ENCODE measurements around the gene CFAP54. TPM values are rescaled to one million over a fixed set of nuclear protein-coding genes. Genes with fewer than 3 reads are reported as not detected.

The CFAP54 gene
- total and polyA plus RNA-seq, 2 of the 4 experiments (the other 2 are of a cell fraction) = 0.18 to 0.41 TPM

GRCh38 chr12:96821592-96821991, 332.2 kb downstream of the CFAP54 start:
- Histone ChIP-seq H2BK20ac (ENCODE audit: low read depth, low read length) (no peak overlapping the region), H3K4me3 (ENCODE audit: insufficient read depth, low read depth, low read length) (no peak overlapping the region), H2BK5ac (ENCODE audit: low read depth, low read length, poor library complexity, severe bottlenecking) (no peak overlapping the region), H3K79me1 (ENCODE audit: low read depth in 1 of 2, low read length in 2 of 2) (no peaks in the 10 kb centered on the region), H3K4me2 (ENCODE audit: low read depth, low read length) (no peak overlapping the region), H4K20me1 (ENCODE audit: insufficient read depth, low read length) (no peaks in the 10 kb centered on the region), H3K9me3 (ENCODE audit: control insufficient read depth, insufficient read depth, low read length) (no peaks in the 10 kb centered on the region), H3K36me3 (ENCODE audit: control insufficient read depth, insufficient read depth, low read length) (no peaks in the 10 kb centered on the region), H2AK5ac (ENCODE audit: low read depth, low read length) (no peak overlapping the region), H2AK9ac (replicated peaks; ENCODE audit: low read depth, low read length, poor library complexity) (no peak overlapping the region), H4K91ac (ENCODE audit: insufficient read depth, low read depth, low read length) (no peak overlapping the region), H3K9me1 (ENCODE audit: insufficient read depth, low read length) (no peaks in the 10 kb centered on the region), H2AFZ (replicated peaks; ENCODE audit: low read length, poor library complexity) (no peak overlapping the region), H2BK15ac (ENCODE audit: low read depth, low read length) (no peak overlapping the region), H3K4me1 (ENCODE audit: control insufficient read depth, insufficient read depth, low read length) (no peaks in the 10 kb centered on the region), H3K9ac (ENCODE audit: low read depth, low read length) (no peak overlapping the region), H3K4ac (ENCODE audit: low read depth, low read length) (no peak overlapping the region), H3K27me3 (ENCODE audit: control insufficient read depth, insufficient read depth, low read length) (peaks cover 1% of the 10 kb centered on the region; the same call in 1 of the 2 replicates), H3K56ac (ENCODE audit: extremely low read depth, insufficient read depth, low read length) (no peak overlapping the region), H4K5ac (ENCODE audit: low read depth, low read length) (no peak overlapping the region), H2BK120ac (ENCODE audit: low read depth, low read length) (no peak overlapping the region), H3K18ac (ENCODE audit: low read depth, low read length) (no peak overlapping the region), H3K14ac (replicated peaks; ENCODE audit: low read depth, low read length) (no peak overlapping the region), H4K8ac (ENCODE audit: low read depth in 2 of 2, low read length in 2 of 2) (no peak overlapping the region), H3K27ac (ENCODE audit: insufficient read depth, low read length) (no peak overlapping the region), H3K23ac (ENCODE audit: low read depth, low read length) (no peak overlapping the region)
- in situ Hi-C loops (cut with MboI; ENCODE audit: low sequenced_read_pairs) = no loop called here
- dilution Hi-C loops (cut with HindIII; ENCODE audit: low sequenced_read_pairs, unreplicated experiment) = no loop called here
- no CpG with 5 or more reads among the region's 3 CpGs for WGBS, 2 experiments (ENCODE audit: extremely low coverage in 2 of 2, insufficient read length in 1 of 2)
- intact Hi-C loops (cut with micrococcal nuclease) = no loop called here
- CTCF ChIA-PET = interaction anchor here (1.4 kb wide), 1 partner anchor 11 kb away, joined by 4 read pairs; no protein-coding TSS in a partner anchor
- DNase-seq (no peak), ATAC-seq (ENCODE audit: low read depth) (no peak)
- POLR2A ChIA-PET (ENCODE audit: unreplicated experiment) = interaction anchor here (0.6 kb wide), 1 partner anchor 204 kb away, joined by 3 read pairs; no protein-coding TSS in a partner anchor
- TF ChIP-seq POLR2A (IDR thresholded peaks at IDR 0.05; ENCODE audit: low read depth, low read length) (no peak), CEBPB (IDR thresholded peaks at IDR 0.05; ENCODE audit: low read depth, low read length) (no peak), MAZ (IDR thresholded peaks at IDR 0.05; ENCODE audit: borderline replicate concordance, low read depth, low read length) (no peak), RAD21 (IDR thresholded peaks at IDR 0.05; ENCODE audit: low read length) (no peak), NFE2L2 (IDR thresholded peaks at IDR 0.05; ENCODE audit: low read depth, low read length) (no peak), FOS (IDR thresholded peaks at IDR 0.05; ENCODE audit: low read depth, low read length) (no peak), CTCF (conservative IDR thresholded peaks at IDR 0.05; ENCODE audit: low read depth, low read length) (no peak), MXI1 (IDR thresholded peaks at IDR 0.05; ENCODE audit: borderline replicate concordance, low read depth, low read length) (no peak), BHLHE40 (IDR thresholded peaks at IDR 0.05; ENCODE audit: low read depth, low read length) (no peak), MAFK (IDR thresholded peaks at IDR 0.05; ENCODE audit: low read depth, low read length) (no peak)
- no TSS peak for BruUV-seq (replicated peaks)

All from IMR-90 (cell line).